ENCODE results near the gene PRPS2. TPM values are rescaled to one million over a fixed set of nuclear protein-coding genes. Genes with fewer than 3 reads are reported as not detected.

PRPS2 gene
- polyA plus RNA-seq (ENCODE audit: insufficient read depth in 1 of 5, insufficient read length in 5 of 5, low replicate concordance in 1 of 5) = 10 to 100 TPM; 27.9 to 36.7 (median 33.7) TPM
- long read RNA-seq, donor 1, transcript PRPS2-202 (7 exons, 2,511 nt) = major isoform, 5 of 5 reads
- long read RNA-seq, donor 1, partial matches to known transcripts = 0 of 5 reads
- long read RNA-seq, donor 1, other reads (novel, unspliced or antisense) = 0 of 5 reads
- long read RNA-seq, donor 2, transcript PRPS2-202 (7 exons, 2,511 nt) = major isoform, 5 of 5 reads
- long read RNA-seq, donor 2, partial matches to known transcripts = 0 of 5 reads
- long read RNA-seq, donor 2, other reads (novel, unspliced or antisense) = 0 of 5 reads
- long read RNA-seq, donor 3, transcript PRPS2-202 (7 exons, 2,511 nt) = major isoform, 5 of 6 reads
- long read RNA-seq, donor 3, partial matches to known transcripts = 0 of 6 reads
- long read RNA-seq, donor 3, other reads (novel, unspliced or antisense) = 0 of 6 reads
- long read RNA-seq, donor 4, transcript PRPS2-202 (7 exons, 2,511 nt) = major isoform, 8 of 8 reads
- long read RNA-seq, donor 4, partial matches to known transcripts = 0 of 8 reads
- long read RNA-seq, donor 4, other reads (novel, unspliced or antisense) = 0 of 8 reads
- long read RNA-seq, donor 5, transcript PRPS2-202 (7 exons, 2,511 nt) = major isoform, 7 of 7 reads
- long read RNA-seq, donor 5, partial matches to known transcripts = 0 of 7 reads
- long read RNA-seq, donor 5, other reads (novel, unspliced or antisense) = 0 of 7 reads
- long read RNA-seq, donor 6, transcript PRPS2-202 (7 exons, 2,511 nt) = major isoform, 6 of 6 reads
- long read RNA-seq, donor 6, partial matches to known transcripts = 0 of 6 reads
- long read RNA-seq, donor 6, other reads (novel, unspliced or antisense) = 0 of 6 reads
- long read RNA-seq, donor 7, transcript PRPS2-202 (7 exons, 2,511 nt) = major isoform, 6 of 6 reads
- long read RNA-seq, donor 7, partial matches to known transcripts = 0 of 6 reads
- long read RNA-seq, donor 7, other reads (novel, unspliced or antisense) = 0 of 6 reads
- long read RNA-seq, donor 8, partial matches to known transcripts = 0 of 4 reads
- long read RNA-seq, donor 8, other reads (novel, unspliced or antisense) = 0 of 4 reads

GRCh38 chrX:12791257-12792228, at the start of gene PRPS2:
PRPS2 (plus strand) TSS chrX:12791412; CDS start chrX:12791498, 86 bp downstream.
- peak; percentile 53 to 61 for DNase-seq

GRCh38 chrX:12741416-12741815, 49.8 kb upstream of the PRPS2 start:
- DNase-seq = no peak

DNA sequence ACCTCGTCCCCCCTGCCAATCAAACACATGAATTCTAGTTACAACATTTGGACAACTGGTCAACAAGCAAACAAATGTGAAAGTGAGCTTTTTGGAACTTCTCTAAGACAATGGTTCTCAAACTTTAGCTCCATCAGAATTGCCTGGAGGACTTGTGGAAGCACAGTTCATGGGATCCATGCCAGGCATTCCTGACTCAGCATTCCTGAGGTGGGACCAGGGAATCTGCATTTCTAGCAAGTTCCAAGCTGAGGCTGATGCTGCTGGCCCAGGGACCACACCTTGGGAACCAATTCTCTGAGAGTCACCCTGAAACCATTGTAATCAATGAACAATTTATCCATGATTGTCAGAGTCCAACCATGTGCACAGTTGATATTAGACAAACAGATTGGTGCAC, 43.8 kb upstream of the PRPS2 start:
- no peak for DNase-seq

GRCh38 chrX:12751887-12752286, 39.3 kb upstream of the PRPS2 start:
- DNase-seq = no peak

GRCh38 chrX:12753366-12753765, 37.8 kb upstream of the PRPS2 start:
- no peak for DNase-seq

GRCh38 chrX:12758291-12758690, 32.9 kb upstream of the PRPS2 start:
- DNase-seq = no peak

DNA sequence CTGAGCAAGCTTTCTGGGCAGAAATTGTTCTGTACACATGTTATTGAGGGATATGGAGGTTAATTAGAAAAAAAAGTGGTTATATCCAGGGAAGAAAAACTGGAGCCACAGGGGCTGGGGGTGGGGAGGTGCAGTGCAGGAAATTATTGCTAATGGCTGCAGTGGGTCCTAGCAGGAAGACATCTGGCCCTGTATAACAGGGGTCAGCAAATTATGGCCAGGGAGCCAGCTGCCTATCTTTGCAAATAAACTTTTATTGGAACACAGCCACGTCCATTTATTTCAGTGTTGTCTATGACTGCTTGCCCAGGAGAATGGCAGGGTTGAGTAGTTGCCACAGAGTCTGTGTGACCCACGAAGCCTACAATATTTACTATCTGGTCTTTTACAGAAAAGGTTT, 23.4 kb upstream of the PRPS2 start:
- DNase-seq = no peak

- DNase-seq = no peak
These were observed 22.7 kb upstream of the PRPS2 start for GRCh38 chrX:12768491-12768890.

- peak in 1 of 2 donors; percentile 7 for DNase-seq
These were observed 20.8 kb upstream of the PRPS2 start for GRCh38 chrX:12770440-12770839.

DNA sequence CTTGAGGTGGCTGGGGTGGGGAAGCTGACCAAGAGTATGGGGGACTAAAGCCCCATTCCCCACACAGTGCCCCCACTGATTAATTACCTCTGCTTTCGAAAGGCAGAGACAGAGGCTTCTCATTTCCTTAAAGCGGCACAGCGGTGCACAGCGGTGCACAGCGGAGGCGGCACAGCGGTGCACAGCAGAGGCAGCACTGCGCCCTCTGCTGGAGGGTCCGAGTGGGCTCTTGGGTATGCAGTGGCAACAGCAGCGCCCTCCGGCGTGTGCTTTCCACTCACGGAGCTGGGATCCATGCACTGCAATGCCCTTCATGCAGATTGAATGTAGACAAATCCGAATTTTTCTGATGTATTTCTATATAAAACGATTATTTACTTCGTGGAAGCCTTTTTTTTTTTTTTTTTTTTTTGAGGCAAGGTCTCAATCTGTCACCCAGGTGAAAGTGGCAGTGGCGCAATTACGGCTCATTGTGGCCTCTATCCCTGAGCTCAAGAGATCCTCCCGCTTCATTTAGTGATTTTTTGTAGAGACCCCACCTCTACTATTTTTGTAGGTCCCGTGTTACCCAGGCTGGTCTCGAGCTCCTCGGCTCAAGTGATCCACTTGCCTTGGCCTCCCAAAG, 19.7 kb upstream of the PRPS2 start:
- no peak for DNase-seq

DNA sequence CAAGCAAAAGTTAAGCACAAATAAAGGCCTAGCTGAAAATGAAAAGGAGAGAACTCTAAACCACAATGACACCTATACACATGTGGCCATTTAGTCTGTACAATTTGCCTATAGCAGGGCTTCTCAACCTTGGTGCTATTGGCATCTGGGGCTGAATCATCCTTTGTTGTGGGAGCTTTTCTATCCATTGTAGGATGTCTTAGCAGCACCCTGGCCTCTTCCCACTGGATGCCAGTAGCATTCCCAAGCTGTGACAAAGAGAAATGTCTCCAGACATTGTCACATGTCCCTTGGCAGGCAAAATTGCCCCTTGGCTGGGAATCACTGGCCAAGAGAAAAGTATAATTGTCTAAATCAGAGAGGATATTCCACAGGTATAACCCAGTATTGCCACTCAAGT, 13.5 kb upstream of the PRPS2 start:
- no peak for DNase-seq

DNA sequence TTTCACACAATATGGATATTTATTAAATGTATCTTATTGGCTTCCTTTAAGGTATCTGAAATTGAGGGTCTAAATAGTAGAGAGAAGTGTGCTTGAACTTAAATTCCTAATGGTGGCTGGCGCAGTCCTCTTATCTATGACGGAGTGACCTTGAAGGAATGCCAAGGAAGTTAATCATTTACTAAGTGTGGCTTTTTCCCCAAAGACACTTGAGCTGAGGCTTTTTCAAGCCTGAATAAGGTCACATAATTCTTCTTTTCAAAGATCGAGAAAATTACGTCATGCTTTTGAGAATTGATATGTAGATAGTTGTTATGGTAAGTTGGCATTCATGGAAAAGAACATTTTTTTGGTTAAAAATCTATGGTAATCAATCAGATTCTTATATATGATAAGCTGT, 11.7 kb upstream of the PRPS2 start:
- peak in 1 of 2 donors; percentile 36 for DNase-seq

- DNase-seq = no peak
These were observed 2.6 kb upstream of the PRPS2 start for GRCh38 chrX:12788645-12789044.

DNA sequence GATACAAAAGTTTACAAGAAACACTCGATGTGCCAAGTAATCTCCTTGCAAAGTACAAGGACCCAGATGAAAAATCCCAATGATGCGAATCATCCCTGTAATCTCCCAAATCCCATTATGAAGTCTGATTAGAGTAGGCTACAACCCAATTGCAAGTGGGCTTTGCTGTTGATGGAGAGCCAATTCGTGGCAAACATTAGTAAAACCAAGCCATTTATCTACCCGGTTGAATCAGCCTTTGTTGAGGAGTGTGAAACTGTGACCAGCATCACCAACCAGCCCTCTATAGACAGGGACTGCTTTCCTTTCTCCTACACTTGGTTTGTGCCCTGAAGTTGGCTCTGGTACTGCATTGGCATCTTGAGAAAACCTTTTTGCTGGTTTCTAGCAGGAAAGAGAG, 1.2 kb upstream of the PRPS2 start:
- DNase-seq = no peak

- DNase-seq = no peak
These were observed 341 bp upstream of the PRPS2 start for GRCh38 chrX:12790885-12791256.

- no peak for DNase-seq
These were observed 1.5 kb downstream of the PRPS2 start for GRCh38 chrX:12792711-12793110.

GRCh38 chrX:12794654-12795053, 3.4 kb downstream of the PRPS2 start:
- DNase-seq = no peak

DNA sequence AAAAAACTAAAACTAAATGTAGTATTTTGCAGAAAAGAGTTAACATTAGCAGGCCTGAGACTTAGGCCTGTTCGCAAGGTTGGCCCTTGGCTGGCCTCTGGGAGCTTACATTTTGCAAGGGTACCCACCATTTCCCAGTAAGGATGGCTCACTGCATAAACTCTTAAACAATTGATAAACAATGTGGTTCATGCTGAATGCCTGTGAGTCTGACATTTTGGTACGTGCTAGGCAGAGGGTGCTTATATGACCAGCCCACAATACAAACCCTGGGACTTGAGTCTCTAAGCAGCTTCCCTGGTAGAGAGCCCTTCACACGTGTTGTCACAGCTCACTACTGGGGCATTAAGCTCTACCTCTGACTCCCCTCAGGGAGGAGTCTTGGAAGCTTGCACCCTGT, 7.4 kb downstream of the PRPS2 start:
- DNase-seq = no peak

DNA sequence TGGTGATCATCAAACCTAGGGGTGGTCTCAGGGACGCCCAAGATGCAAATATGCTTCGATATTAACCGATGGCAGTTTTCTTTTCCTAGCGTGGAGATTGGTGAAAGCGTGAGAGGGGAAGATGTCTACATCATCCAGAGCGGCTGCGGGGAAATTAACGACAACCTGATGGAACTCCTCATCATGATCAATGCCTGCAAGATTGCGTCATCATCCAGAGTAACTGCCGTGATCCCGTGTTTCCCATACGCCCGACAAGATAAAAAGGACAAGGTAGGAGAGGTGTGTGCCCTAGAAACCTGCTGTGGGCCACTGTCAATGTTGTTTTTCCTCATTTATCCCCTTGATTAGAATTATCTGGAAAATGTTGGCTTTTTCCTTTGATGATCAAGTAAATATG, 7.9 kb downstream of the PRPS2 start:
- no peak for DNase-seq

DNA sequence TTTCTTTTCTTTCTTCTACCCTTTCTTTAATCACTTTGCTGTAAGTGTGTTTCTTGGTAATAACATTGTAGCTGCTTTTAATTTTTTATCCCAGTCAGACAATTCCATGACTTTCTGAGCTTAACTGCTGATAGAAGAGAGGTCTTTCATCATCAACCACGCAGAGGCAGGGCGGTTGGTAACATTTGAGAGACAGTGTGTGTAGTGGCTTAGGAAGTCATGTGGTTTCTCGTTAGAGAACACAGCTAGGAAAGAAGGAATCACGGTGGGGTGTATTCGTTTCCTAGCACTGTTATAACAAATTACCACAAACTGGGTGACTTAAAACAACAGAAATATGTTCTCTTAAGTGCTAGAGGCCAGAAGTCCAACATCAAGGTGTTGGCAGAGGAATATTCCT, 11.5 kb downstream of the PRPS2 start:
- no peak for DNase-seq

DNA sequence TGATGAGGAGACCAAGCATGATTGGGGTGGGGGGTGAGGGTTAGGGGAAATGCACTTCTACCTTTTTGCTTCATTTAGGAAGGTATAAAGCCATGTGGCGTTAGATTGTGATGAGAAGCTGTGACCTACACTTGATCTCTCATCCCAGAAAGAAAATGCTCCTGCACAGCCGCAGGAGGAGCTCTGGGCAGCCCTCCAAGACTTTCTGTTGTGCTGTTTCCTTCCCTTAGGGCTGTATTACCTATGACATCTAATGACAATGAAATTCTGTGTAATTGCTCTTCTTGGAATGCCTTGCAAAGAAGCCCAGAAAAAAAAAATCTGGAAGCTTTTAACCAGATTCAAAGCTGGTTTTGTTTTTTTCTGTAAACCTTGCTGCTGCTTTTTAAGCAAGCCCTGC, 13.4 kb downstream of the PRPS2 start:
- DNase-seq = no peak
